ENCODE results near the gene RPTOR.

Gene RPTOR

GRCh38 chr17:80509311-80509710 lies 35.3 kb upstream of the RPTOR start:
- Histone ChIP-seq H3K4me3 (ENCODE audit: low read depth, low read length) (no peak overlapping the region), H3K79me2 (no peaks in the 10 kb centered on the region), H2AFZ (no peak overlapping the region), H3K27ac (no peak overlapping the region), H3K27me3 (ENCODE audit: control insufficient read depth, insufficient read depth, low read length) (no peaks in the 10 kb centered on the region), H3K4me2 (ENCODE audit: low read length) (no peak overlapping the region), H3K9ac (no peak overlapping the region), H3K9me3 (ENCODE audit: control insufficient read depth, low read length) (no peaks in the 10 kb centered on the region), H3K36me3 (ENCODE audit: control insufficient read depth, insufficient read depth, low read length) (no peaks in the 10 kb centered on the region), H3K4me1 (no peaks in the 10 kb centered on the region)
- no peak for TF ChIP-seq CTCF (IDR thresholded peaks at IDR 0.05)

- no peak overlapping the region for H3K4me3 ChIP-seq (ENCODE audit: low read depth, low read length)
- H3K27me3 ChIP-seq (ENCODE audit: control insufficient read depth, insufficient read depth, low read length): no peaks in the 10 kb centered on the region
- H2AFZ ChIP-seq: no peak overlapping the region
- no peak overlapping the region for H3K4me2 ChIP-seq (ENCODE audit: low read length)
- H3K9ac ChIP-seq: no peak overlapping the region
- no peaks in the 10 kb centered on the region for H3K9me3 ChIP-seq (ENCODE audit: control insufficient read depth, low read length)
- no peaks in the 10 kb centered on the region for H3K79me2 ChIP-seq
- TF ChIP-seq CTCF (IDR thresholded peaks at IDR 0.05): no peak
- H3K36me3 ChIP-seq (ENCODE audit: control insufficient read depth, insufficient read depth, low read length): no peaks in the 10 kb centered on the region
- H3K27ac ChIP-seq: no peak overlapping the region
- H3K4me1 ChIP-seq: no peaks in the 10 kb centered on the region
Measured at GRCh38 chr17:80510132-80510531, 34.5 kb upstream of the RPTOR start.

- Histone ChIP-seq H3K4me3 (ENCODE audit: low read depth, low read length) (no peak overlapping the region), H3K36me3 (ENCODE audit: control insufficient read depth, insufficient read depth, low read length) (no peaks in the 10 kb centered on the region), H3K9me3 (ENCODE audit: control insufficient read depth, low read length) (no peaks in the 10 kb centered on the region), H3K27me3 (ENCODE audit: control insufficient read depth, insufficient read depth, low read length) (no peaks in the 10 kb centered on the region), H3K79me2 (no peaks in the 10 kb centered on the region), H3K4me1 (no peaks in the 10 kb centered on the region), H3K27ac (no peak overlapping the region), H3K4me2 (ENCODE audit: low read length) (no peak overlapping the region), H2AFZ (no peak overlapping the region), H3K9ac (no peak overlapping the region)
- TF ChIP-seq CTCF (IDR thresholded peaks at IDR 0.05): no peak
Measured at GRCh38 chr17:80510772-80511171, 33.9 kb upstream of the RPTOR start.

GRCh38 chr17:80511222-80512180 lies 33.1 kb upstream of the RPTOR start:
- no peaks in the 10 kb centered on the region for H3K36me3 ChIP-seq (ENCODE audit: control insufficient read depth, insufficient read depth, low read length)
- no peak overlapping the region for H3K4me3 ChIP-seq (ENCODE audit: low read depth, low read length)
- no peaks in the 10 kb centered on the region for H3K4me1 ChIP-seq
- no peaks in the 10 kb centered on the region for H3K9me3 ChIP-seq (ENCODE audit: control insufficient read depth, low read length)
- no peak overlapping the region for H3K4me2 ChIP-seq (ENCODE audit: low read length)
- no peak overlapping the region for H3K27ac ChIP-seq
- H3K79me2 ChIP-seq: no peaks in the 10 kb centered on the region
- no peaks in the 10 kb centered on the region for H3K27me3 ChIP-seq (ENCODE audit: control insufficient read depth, insufficient read depth, low read length)
- no peak overlapping the region for H2AFZ ChIP-seq
- H3K9ac ChIP-seq: no peak overlapping the region
- no peak for TF ChIP-seq CTCF (IDR thresholded peaks at IDR 0.05)

GRCh38 chr17:80512233-80512632 lies 32.4 kb upstream of the RPTOR start:
- no peaks in the 10 kb centered on the region for H3K79me2 ChIP-seq
- no peak overlapping the region for H2AFZ ChIP-seq
- H3K9me3 ChIP-seq (ENCODE audit: control insufficient read depth, low read length): no peaks in the 10 kb centered on the region
- H3K27ac ChIP-seq: no peak overlapping the region
- no peak for TF ChIP-seq CTCF (IDR thresholded peaks at IDR 0.05)
- H3K36me3 ChIP-seq (ENCODE audit: control insufficient read depth, insufficient read depth, low read length): no peaks in the 10 kb centered on the region
- no peak overlapping the region for H3K4me3 ChIP-seq (ENCODE audit: low read depth, low read length)
- H3K9ac ChIP-seq: no peak overlapping the region
- no peaks in the 10 kb centered on the region for H3K27me3 ChIP-seq (ENCODE audit: control insufficient read depth, insufficient read depth, low read length)
- no peak overlapping the region for H3K4me2 ChIP-seq (ENCODE audit: low read length)
- H3K4me1 ChIP-seq: no peaks in the 10 kb centered on the region

Measured in parathyroid adenoma (tissue), 2 donors.